DOHH2 (cell line): ENCODE measurements around the gene POLR2C.

Experiments
- CTCF ChIP-seq: fragments of 200-600 bp; sonication (generic); IDR thresholded peaks from one replicate; pipeline ENCODE4 v1.5.1; 2014; ENCODE audit warnings: antibody characterized with exemption, mild to moderate bottlenecking, low read depth, low read length; ENCODE audit not compliant: poor library complexity, severe bottlenecking
- EZH2phosphoT487 ChIP-seq: fragments of 200-600 bp; sonication (generic); IDR thresholded peaks from 2 replicates; pipeline ENCODE4 v1.6.1; 2017; ENCODE audit warnings: borderline replicate concordance, mild to moderate bottlenecking, antibody characterized with exemption, low read length, moderate library complexity, mixed read lengths

- TF ChIP-seq CTCF (no peak), EZH2phosphoT487 (no peak)
These were observed 24.7 kb downstream of the POLR2C start for GRCh38 chr16:57486858-57487834.
